Endometrium (tissue), 2 donors: ENCODE results near the gene DST.

Source experiments
- FAIRE-seq: peaks from 2 replicates; lab custom pipeline; 2012; peaks lifted over from hg19 to GRCh38; lab: Jason Lieb, UNC
- donor health status: control.
- donor health status: control.

Gene DST

DNA sequence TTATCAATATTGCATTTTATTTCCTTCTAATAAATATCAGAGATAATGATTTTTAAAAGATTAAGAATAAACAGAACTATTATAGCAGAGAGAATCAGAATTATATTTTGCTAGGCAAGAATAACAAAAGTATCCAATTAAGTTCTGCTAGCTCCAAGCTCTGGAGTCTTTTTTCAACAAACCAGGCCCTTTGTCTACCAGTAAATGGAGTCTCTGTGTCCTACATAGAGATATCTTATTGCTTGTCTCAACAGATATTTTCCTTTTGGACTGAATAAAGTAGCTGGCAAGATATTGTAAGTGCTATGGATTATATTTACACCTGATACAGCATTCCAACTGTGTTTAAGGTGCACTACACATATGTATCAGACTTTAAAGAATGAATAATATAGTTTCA is 107.1 kb downstream of the DST start:
- FAIRE-seq = no peak

DNA sequence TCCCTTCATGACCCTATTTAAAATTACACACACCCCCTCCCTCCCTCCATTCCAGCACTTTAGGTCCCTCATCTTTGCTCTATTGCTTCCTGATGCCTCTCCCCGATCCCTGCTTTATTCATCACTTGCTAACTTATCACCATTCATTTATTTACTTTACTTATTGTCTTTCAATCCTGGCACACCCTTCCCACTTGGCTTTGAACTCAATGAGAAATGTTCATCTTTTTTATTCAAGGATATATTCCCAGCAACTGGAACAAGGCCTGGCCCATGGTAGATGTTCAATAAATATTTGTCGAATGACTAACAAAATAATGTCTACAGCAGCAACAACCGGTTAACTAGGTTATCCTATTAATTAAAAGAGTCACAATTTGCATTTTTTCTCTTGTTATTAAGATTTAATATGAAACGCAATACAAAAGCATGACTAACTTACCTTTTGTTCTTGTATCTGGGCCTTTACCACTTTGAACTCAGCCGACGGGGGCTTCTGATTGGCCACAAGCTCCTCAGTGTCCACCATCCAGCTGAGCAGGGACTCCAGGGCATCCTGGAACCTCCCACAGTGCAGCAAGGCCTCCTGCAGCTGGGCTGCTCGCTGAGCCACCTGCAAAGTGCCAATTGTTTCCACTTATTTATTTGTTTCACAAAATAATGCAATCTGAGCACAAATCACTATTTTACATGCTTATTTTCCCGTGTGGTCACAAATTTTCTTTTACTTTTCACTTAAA is 107.8 kb downstream of the DST start:
- no peak for FAIRE-seq

- no peak for FAIRE-seq
These were observed 109.7 kb downstream of the DST start for GRCh38 chr6:56532766-56533551.

- FAIRE-seq = no peak
These were observed 110.7 kb downstream of the DST start for GRCh38 chr6:56531839-56532595.

GRCh38 chr6:56529594-56530191 is 113.0 kb downstream of the DST start:
- FAIRE-seq = peak; percentile 97

- FAIRE-seq = peak; percentile 55
These were observed 114.3 kb downstream of the DST start for GRCh38 chr6:56528412-56528841.

GRCh38 chr6:56527934-56528333 is 114.8 kb downstream of the DST start:
- FAIRE-seq = no peak

DNA sequence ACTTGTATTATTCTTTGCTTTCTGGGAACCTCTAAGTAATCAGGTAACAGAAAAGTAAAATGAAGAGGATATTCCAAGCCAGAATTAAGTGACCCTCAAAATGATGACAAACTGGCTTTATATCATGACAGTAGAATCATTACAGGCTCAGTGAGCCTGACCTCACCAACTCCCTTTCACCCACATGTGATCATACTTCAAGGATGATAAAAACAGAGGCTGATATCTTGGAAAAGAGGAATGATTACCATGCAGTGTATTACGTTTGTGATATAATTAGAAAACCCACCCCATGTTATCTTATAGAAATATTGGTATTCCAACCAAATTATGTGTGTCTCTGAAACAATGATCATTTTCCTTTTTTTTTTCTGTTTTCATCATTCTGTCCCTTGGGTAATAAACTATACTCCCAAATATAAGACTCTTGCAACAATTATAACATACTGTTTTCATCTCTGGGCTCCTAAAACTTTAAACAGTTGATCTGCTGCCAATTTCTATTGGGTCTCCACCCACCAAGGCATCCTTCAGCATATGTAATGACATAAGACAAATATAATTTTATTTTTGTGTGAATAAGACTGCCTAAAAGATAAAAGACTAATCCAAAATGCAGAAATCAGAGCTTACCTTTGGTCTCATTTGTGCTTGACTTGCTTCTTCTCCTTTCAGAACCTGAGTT is 115.7 kb downstream of the DST start:
- FAIRE-seq = peak; percentile 50

GRCh38 chr6:56525974-56526789 is 116.5 kb downstream of the DST start:
- peak; percentile 51 for FAIRE-seq

- FAIRE-seq = peak; percentile 92
These were observed 117.6 kb downstream of the DST start for GRCh38 chr6:56524891-56525703.

DNA sequence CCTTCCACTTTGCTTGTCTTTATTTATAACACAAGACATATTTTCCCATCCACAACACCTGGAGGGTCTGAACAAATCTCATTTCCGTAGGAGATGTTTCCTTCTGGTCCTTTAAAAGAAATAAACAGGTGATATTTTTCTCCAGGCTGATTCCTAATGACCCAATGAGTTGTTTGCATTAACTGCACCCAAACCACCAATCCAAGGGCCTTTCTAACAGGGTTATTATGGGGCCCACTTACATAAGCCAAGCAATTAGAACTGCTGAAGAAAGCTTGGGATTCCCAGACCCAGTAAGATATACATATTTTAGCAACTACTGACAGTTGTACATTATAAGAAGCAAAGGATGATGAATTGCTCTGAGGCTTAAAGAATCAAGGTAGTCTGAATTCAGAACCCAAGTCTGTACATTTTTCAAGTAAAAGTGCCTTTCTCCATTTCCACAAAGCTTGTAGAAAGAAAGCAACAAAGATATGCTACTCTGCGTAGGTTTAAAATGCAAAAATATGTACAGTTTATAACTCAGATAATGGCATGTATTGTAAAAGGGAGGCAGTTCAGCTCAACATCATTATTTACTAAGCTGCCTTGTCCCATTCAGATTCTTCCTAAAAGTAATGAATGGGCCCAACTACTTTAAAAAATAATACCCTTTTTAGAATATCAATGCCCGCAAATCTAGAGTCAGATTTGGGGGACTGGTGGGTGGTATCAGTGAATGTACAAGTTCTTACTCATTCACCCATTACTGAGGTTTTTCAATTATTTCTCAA is 120.0 kb downstream of the DST start:
- FAIRE-seq = no peak

- FAIRE-seq = no peak
These were observed 120.7 kb downstream of the DST start for GRCh38 chr6:56521976-56522375.

DNA sequence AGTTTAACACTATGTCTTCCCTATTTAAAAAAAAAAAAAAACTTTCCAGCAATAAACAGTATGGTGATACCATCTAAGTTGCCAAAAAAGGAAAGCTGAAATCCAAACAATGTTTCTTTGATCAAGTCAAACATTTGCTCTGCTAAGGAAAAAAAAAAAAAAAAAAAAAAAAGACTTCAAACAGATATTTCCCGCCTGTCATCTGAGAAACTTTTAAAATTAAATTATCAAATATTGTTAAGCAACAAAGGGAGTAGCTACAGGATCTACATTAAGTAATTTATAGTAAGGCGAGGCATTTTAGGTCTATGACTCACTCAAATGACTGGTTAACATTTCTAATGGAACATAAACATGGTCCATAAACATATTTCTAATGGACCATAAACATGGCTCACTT is 121.2 kb downstream of the DST start:
- no peak for FAIRE-seq

DNA sequence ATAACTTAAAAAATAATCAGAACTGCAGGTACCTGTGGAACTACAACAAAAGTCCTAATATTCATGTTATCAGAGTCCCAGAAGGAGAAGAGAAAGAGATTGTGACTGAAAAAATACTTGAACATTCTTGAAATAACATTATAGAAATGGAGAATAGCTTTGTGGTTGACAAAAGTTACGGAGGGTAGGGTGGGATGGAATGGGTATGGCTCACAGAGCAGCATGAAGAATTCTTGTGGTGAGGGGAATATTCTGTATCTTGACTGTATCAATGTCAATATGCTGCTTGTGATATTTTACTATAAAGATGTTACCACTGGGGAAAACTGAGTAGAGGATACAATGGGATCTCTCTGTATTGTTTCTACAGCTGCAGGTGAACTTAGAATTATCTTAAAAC is 122.5 kb downstream of the DST start:
- no peak for FAIRE-seq

- FAIRE-seq = no peak
These were observed 123.5 kb downstream of the DST start for GRCh38 chr6:56518995-56519767.

DNA sequence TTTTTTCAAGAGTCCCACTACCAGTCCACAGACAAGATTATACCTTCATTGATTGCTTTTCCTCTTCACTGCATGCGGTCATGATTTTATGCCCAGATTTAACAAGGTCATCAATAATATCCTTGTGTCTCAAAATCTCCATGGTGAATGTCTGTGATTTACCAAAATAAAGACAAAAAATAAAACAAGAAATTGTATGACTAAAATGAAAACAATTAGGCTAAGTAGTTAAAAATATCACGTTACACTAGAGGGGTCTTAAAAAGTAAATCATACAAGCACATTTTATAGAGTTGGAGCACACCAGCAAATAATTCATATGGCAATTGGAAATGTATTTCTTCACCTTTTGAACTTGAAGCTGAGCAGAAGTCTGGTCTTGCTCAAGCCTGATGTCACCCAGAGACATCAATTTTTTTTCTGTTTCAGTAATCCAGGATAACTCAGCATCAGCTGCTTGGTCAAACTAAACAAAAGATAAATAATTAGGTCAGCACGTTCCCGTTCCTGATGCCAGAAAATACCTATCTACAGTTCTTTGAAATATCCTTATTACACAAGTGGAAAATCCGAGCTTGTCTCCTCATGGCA is 125.4 kb downstream of the DST start:
- FAIRE-seq = peak; percentile 96

DNA sequence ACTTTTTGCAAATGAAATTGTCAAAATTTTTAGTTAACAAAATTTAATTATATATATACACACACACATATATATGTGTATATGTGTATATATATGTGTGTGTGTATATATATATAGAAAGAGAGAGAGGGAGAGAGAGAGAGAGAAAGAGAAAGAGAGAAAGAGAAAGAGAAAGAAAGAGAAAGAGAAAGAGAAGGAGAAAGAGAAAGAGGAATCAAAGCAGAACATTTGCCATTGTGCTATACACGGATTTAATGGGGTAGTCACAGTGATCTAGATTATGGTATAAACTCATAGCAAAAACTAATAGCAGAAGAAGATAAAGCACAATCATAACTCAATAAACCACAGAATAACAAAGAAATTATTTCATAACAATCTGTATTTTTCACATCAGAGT is 126.7 kb downstream of the DST start:
- FAIRE-seq = no peak
